Hepatocyte (in vitro differentiated cells): ENCODE data around the gene KDM2A. TPM values are rescaled to one million over a fixed set of nuclear protein-coding genes. Genes with fewer than 3 reads are reported as not detected.

Experiments
- DNase-seq: peaks from one replicate; pipeline ENCODE4 v3.0.0-alpha.2; 2016; ENCODE audit warnings: low spot score
- H2AFZ ChIP-seq: fragments of 200-600 bp; sonication (generic); 2 replicates; pipeline ENCODE4 v1.6.0; 2016; ENCODE audit warnings: antibody characterized with exemption, mild to moderate bottlenecking
- H3K27ac ChIP-seq: fragments of 200-600 bp; sonication (generic); 2 replicates; pipeline ENCODE4 v1.5.1; 2016; ENCODE audit warnings: mild to moderate bottlenecking
- H3K27me3 ChIP-seq: fragments of 200-600 bp; sonication (generic); 2 replicates; pipeline ENCODE4 v1.6.1; 2016
- H3K36me3 ChIP-seq: fragments of 200-600 bp; sonication (generic); replicated peaks from 2 replicates; pipeline ENCODE4 v1.5.1; 2016; ENCODE audit warnings: low read depth; ENCODE audit not compliant: insufficient read depth
- H3K4me1 ChIP-seq: fragments of 200-600 bp; sonication (generic); 2 replicates; pipeline ENCODE4 v1.5.1; 2016; ENCODE audit warnings: mild to moderate bottlenecking, moderate library complexity; ENCODE audit not compliant: insufficient read depth
- H3K4me2 ChIP-seq: fragments of 200-600 bp; sonication (generic); 2 replicates; pipeline ENCODE4 v1.6.0; 2016
- H3K4me3 ChIP-seq: fragments of 200-600 bp; sonication (generic); 2 replicates; pipeline ENCODE4 v1.5.1; 2016; ENCODE audit warnings: mild to moderate bottlenecking
- H3K79me2 ChIP-seq: fragments of 200-600 bp; sonication (generic); 2 replicates; pipeline ENCODE4 v1.6.0; 2017; ENCODE audit warnings: mild to moderate bottlenecking
- H3K9me2 ChIP-seq: fragments of 200-600 bp; sonication (generic); replicated peaks from 2 replicates; pipeline ENCODE4 v1.6.0; 2017; ENCODE audit warnings: mild to moderate bottlenecking; ENCODE audit not compliant: insufficient read depth
- H3K9me3 ChIP-seq: fragments of 200-600 bp; sonication (generic); 2 replicates; pipeline ENCODE4 v1.5.1; 2016; ENCODE audit warnings: low read depth, mild to moderate bottlenecking
- H4K20me1 ChIP-seq: fragments of 200-600 bp; sonication (generic); 2 replicates; pipeline ENCODE4 v1.6.0; 2016; ENCODE audit warnings: mild to moderate bottlenecking; ENCODE audit not compliant: insufficient read depth, poor library complexity, severe bottlenecking
- CTCF ChIP-seq: fragments of 200-600 bp; sonication (generic); IDR thresholded peaks from 2 replicates; pipeline ENCODE4 v1.5.1; 2016; ENCODE audit warnings: antibody characterized with exemption, mild to moderate bottlenecking; ENCODE audit not compliant: poor library complexity
- EZH2 ChIP-seq: fragments of 200-600 bp; sonication (generic); IDR thresholded peaks from 2 replicates; pipeline ENCODE4 v1.6.1; 2016; ENCODE audit warnings: antibody characterized with exemption, mild to moderate bottlenecking, borderline replicate concordance
- EZH2phosphoT487 ChIP-seq: fragments of 200-600 bp; sonication (generic); IDR thresholded peaks from one replicate; pipeline ENCODE4 v1.6.1; 2018; ENCODE audit warnings: antibody characterized with exemption, mild to moderate bottlenecking, low read depth, moderate library complexity; ENCODE audit not compliant: unreplicated experiment, severe bottlenecking
- WGBS: methylation state at CpG from one replicate; pipeline ENCODE4 v1.1.6; 2016; ENCODE audit warnings: low lambda C conversion rate; ENCODE audit errors: missing lambda C conversion rate; 5-methylcytosine and 5-hydroxymethylcytosine counted together
- polyA plus RNA-seq: library from polyadenylated mRNA; unstranded; fragments of >200 nt; fragmentation: Nextera tagmentation; extraction: Ambion mirVana; gene quantifications from 2 replicates; pipeline ENCODE4 v1.2.1, GENCODE V29; 2016
- total RNA-seq: library from RNA; depleted of rRNA; stranded (reverse); fragments of >200 nt; gene quantifications from 2 replicates; pipeline ENCODE4 v1.2.3, GENCODE V29; 2014

KDM2A gene
- total and polyA plus RNA-seq, 2 experiments from 2014 or later, result 18.7 to 51.2 TPM

- Histone ChIP-seq H3K27me3 (no peaks in the 10 kb centered on the region), H2AFZ (peak within 1 kb of the TSS; percentile 79), H3K4me3 (peak within 1 kb of the TSS; percentile 95), H3K36me3 (no peaks in the 10 kb centered on the region), H3K9me3 (no peaks in the 10 kb centered on the region), H3K9me2 (no peaks in the 10 kb centered on the region), H4K20me1 (no peaks in the 10 kb centered on the region), H3K4me1 (peaks cover 24% of the 10 kb centered on the region), H3K4me2 (peak within 1 kb of the TSS; percentile 99), H3K27ac (peak within 1 kb of the TSS; percentile 99), H3K79me2 (peaks cover 28% of the 10 kb centered on the region)
- no CpG with 5 or more reads among the region's 56 CpGs for WGBS
- TF ChIP-seq EZH2phosphoT487, result no peak
- TF ChIP-seq EZH2, result no peak
- DNase-seq, result no peak
Measured at GRCh38 chr11:67289226-67289650, 170.2 kb downstream of the KDM2A start, which contains the start of gene ANKRD13D. Gene ANKRD13D (plus strand): TSS chr11:67289303. CDS start chr11:67289461, 158 bp downstream.

DNA sequence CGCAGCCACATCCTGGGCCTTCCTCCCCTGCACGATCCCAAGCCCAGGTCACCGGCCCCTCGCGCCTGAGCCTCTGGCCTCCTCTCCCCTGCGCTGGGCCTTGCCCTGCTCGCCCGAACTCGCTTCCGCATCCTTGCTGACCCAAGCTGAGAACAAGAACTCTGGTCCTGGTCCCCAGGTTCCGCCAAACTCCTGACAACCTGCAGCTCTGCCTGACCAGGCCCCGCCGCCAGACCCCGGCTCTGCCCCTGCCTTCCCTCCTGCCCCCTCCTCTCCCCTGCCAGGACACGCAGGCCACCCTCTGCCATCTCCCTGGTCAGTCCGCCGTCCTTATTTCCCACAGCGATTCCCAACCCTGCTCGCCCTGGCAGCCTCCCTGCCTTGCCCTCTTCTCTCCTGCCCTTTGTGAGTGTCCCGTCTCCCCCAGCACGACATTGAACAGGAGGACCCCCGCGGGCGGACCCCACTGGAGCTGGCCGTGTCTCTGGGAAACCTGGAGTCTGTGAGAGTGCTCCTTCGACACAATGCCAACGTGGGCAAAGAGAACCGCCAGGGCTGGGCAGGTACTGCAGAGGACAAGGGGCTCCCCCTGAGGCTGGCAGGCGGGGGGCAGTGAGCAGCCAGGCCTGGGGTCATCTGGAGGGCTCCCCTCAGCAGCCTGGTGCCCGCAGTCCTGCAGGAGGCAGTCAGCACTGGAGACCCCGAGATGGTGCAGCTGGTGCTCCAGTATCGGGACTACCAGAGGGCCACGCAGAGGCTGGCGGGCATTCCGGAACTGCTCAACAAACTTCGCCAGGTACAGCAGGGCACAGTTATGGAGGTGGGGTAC lies 170.8 kb downstream of the KDM2A start:
- DNase-seq, result no peak

DNA sequence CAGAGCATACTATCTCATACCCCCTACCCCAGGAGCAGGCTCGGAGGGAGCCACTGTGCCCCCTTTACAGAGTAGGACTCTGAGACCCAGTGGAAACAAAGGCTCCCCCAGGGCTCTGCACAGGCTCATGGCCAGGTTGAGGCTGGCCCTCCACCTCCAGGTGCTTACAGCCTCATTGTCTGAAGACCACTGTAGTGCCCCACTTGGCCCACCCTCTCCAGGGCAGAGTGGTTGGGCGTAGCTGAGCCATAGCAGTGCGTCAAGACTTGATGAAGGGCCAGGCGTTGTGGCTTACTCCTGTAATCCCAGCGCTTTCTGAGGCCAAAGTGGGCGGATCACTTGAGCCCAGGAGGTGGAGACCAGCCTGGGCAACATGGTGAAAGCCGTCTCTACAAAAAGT lies 171.7 kb downstream of the KDM2A start:
- Histone ChIP-seq H2AFZ (no peak overlapping the region), H3K27me3 (no peaks in the 10 kb centered on the region), H3K9me3 (peaks cover 6% of the 10 kb centered on the region), H3K9me2 (no peaks in the 10 kb centered on the region), H3K36me3 (peaks cover under 1% of the 10 kb centered on the region), H3K27ac (no peak overlapping the region), H3K4me1 (peaks cover 24% of the 10 kb centered on the region), H3K4me2 (peak overlapping the region; percentile 99), H3K79me2 (peaks cover 42% of the 10 kb centered on the region), H4K20me1 (no peaks in the 10 kb centered on the region), H3K4me3 (no peak overlapping the region)
- 88% methylated on average over 7 of the region's 7 CpGs for WGBS
- DNase-seq, result no peak
- TF ChIP-seq CTCF, result no peak
- no peak for TF ChIP-seq EZH2phosphoT487
- no peak for TF ChIP-seq EZH2

More for the DNA sequence above, 170.8 kb downstream of the KDM2A start:
- Histone ChIP-seq H2AFZ (peak overlapping the region; percentile 35), H3K4me3 (peak overlapping the region; percentile 61), H3K9me3 (no peaks in the 10 kb centered on the region), H3K36me3 (no peaks in the 10 kb centered on the region), H3K4me1 (peaks cover 24% of the 10 kb centered on the region), H3K79me2 (peaks cover 35% of the 10 kb centered on the region), H4K20me1 (no peaks in the 10 kb centered on the region), H3K4me2 (peak overlapping the region; percentile 99), H3K9me2 (no peaks in the 10 kb centered on the region), H3K27ac (peak overlapping the region; percentile 85), H3K27me3 (no peaks in the 10 kb centered on the region)
- WGBS, result 42% methylated on average over 33 of the region's 36 CpGs
- TF ChIP-seq CTCF (no peak), EZH2phosphoT487 (no peak), EZH2 (no peak)
